ENCODE results near the gene FOXJ3. TPM values are rescaled to one million over a fixed set of nuclear protein-coding genes. Genes with fewer than 3 reads are reported as not detected.

The FOXJ3 gene
- total RNA-seq, 2 experiments from 2014 or later: 43.1 to 44.0 TPM

- ChIA-PET CTCF (interaction anchor here (0.7 kb wide), 1 partner anchor 9 kb away, joined by 3 read pairs; no protein-coding TSS in a partner anchor), POLR2A (no interaction called here)
- H3K27ac Mint-ChIP-seq: no peak overlapping the region
- peaks cover 2% of the 10 kb centered on the region for H3K4me1 Mint-ChIP-seq (ENCODE audit: low read depth)
- no peak for ATAC-seq
- H3K9me3 Mint-ChIP-seq: no peaks in the 10 kb centered on the region
- no peak for TF ChIP-seq CTCF (IDR thresholded peaks at IDR 0.05)
- DNase-seq: no peak
- no peak overlapping the region for H3K4me3 Mint-ChIP-seq
- no peaks in the 10 kb centered on the region for H3K36me3 Mint-ChIP-seq (ENCODE audit: low read depth)
- H3K27me3 Mint-ChIP-seq: peaks cover 7% of the 10 kb centered on the region
- intact Hi-C loops (cut with micrococcal nuclease): no loop called here
Measured at GRCh38 chr1:42364542-42364941, 29.5 kb upstream of the FOXJ3 start.

- H3K36me3 Mint-ChIP-seq (ENCODE audit: low read depth): no peaks in the 10 kb centered on the region
- ChIA-PET CTCF (interaction anchor here (0.7 kb wide), 1 partner anchor 10 kb away, joined by 3 read pairs; no protein-coding TSS in a partner anchor), POLR2A (no interaction called here)
- no peak for TF ChIP-seq CTCF (IDR thresholded peaks at IDR 0.05)
- H3K27ac Mint-ChIP-seq: no peak overlapping the region
- no peak overlapping the region for H3K4me3 Mint-ChIP-seq
- no peak for DNase-seq
- intact Hi-C loops (cut with micrococcal nuclease): no loop called here
- no peak for ATAC-seq
- H3K27me3 Mint-ChIP-seq: peaks cover 7% of the 10 kb centered on the region
- peaks cover 5% of the 10 kb centered on the region for H3K4me1 Mint-ChIP-seq (ENCODE audit: low read depth)
- no peaks in the 10 kb centered on the region for H3K9me3 Mint-ChIP-seq
Measured at GRCh38 chr1:42364089-42364488, 29.1 kb upstream of the FOXJ3 start.

GRCh38 chr1:42359466-42359865, 24.4 kb upstream of the FOXJ3 start:
- no peak for TF ChIP-seq CTCF (IDR thresholded peaks at IDR 0.05)
- POLR2A ChIA-PET: interaction anchor here (0.6 kb wide), 1 partner anchor 130 kb away, joined by 6 read pairs; no protein-coding TSS in a partner anchor
- ATAC-seq (no peak), DNase-seq (no peak)
- H3K9me3 Mint-ChIP-seq: no peaks in the 10 kb centered on the region
- peaks cover 2% of the 10 kb centered on the region for H3K27me3 Mint-ChIP-seq
- H3K4me1 Mint-ChIP-seq (ENCODE audit: low read depth): peaks cover 12% of the 10 kb centered on the region
- CTCF ChIA-PET: no interaction called here
- intact Hi-C loops (cut with micrococcal nuclease): no loop called here
- H3K4me3 Mint-ChIP-seq: no peak overlapping the region
- H3K36me3 Mint-ChIP-seq (ENCODE audit: low read depth): no peaks in the 10 kb centered on the region
- no peak overlapping the region for H3K27ac Mint-ChIP-seq

GRCh38 chr1:42358791-42359190, 23.8 kb upstream of the FOXJ3 start:
- no peak overlapping the region for H3K4me3 Mint-ChIP-seq
- no peak for DNase-seq
- H3K27ac Mint-ChIP-seq: no peak overlapping the region
- no peaks in the 10 kb centered on the region for H3K9me3 Mint-ChIP-seq
- CTCF ChIA-PET: interaction anchor here (1.3 kb wide), 1 partner anchor 17 kb away, joined by 3 read pairs; no protein-coding TSS in a partner anchor
- POLR2A ChIA-PET: no interaction called here
- ATAC-seq: peak; percentile 55
- intact Hi-C loops (cut with micrococcal nuclease): no loop called here
- H3K4me1 Mint-ChIP-seq (ENCODE audit: low read depth): peaks cover 12% of the 10 kb centered on the region
- H3K27me3 Mint-ChIP-seq: peaks cover 2% of the 10 kb centered on the region
- no peak for TF ChIP-seq CTCF (IDR thresholded peaks at IDR 0.05)
- H3K36me3 Mint-ChIP-seq (ENCODE audit: low read depth): no peaks in the 10 kb centered on the region

GRCh38 chr1:42350086-42350485, 15.1 kb upstream of the FOXJ3 start:
- TF ChIP-seq CTCF (IDR thresholded peaks at IDR 0.05): no peak
- H3K4me3 Mint-ChIP-seq: no peak overlapping the region

More at GRCh38 chr1:42350086-42350485, 15.1 kb upstream of the FOXJ3 start:
- DNase-seq: no peak
- H3K27me3 Mint-ChIP-seq: peaks cover 14% of the 10 kb centered on the region
- no peaks in the 10 kb centered on the region for H3K9me3 Mint-ChIP-seq
- CTCF ChIA-PET: interaction anchor here (1.3 kb wide), 1 partner anchor 176 kb away, joined by 3 read pairs; no protein-coding TSS in a partner anchor
- H3K4me1 Mint-ChIP-seq (ENCODE audit: low read depth): no peaks in the 10 kb centered on the region
- ATAC-seq: no peak
- no peak overlapping the region for H3K27ac Mint-ChIP-seq
- POLR2A ChIA-PET: no interaction called here
- intact Hi-C loops (cut with micrococcal nuclease): no loop called here
- H3K36me3 Mint-ChIP-seq (ENCODE audit: low read depth): no peaks in the 10 kb centered on the region
